Astrocyte (in vitro differentiated cells and primary cell): ENCODE measurements around the gene TCF7L2. TPM values are rescaled to one million over a fixed set of nuclear protein-coding genes. Genes with fewer than 3 reads are reported as not detected.

ENCODE experiments used
- DNase-seq: peaks from one replicate; pipeline ENCODE4 v3.0.0-alpha.2; 2010; ENCODE audit warnings: low read depth
- FAIRE-seq: peaks from 2 replicates; lab custom pipeline; 2011; peaks lifted over from hg19 to GRCh38; lab: Jason Lieb, UNC
- H2AFZ ChIP-seq: 2 replicates; pipeline ENCODE4 v1.6.0; 2012; ENCODE audit warnings: low read depth, low read length, inconsistent platforms
- H3K27ac ChIP-seq: 2 replicates; pipeline ENCODE4 v1.5.1; 2011; ENCODE audit warnings: low read depth, low read length, inconsistent platforms
- H3K27me3 ChIP-seq: 2 replicates; pipeline ENCODE4 v1.6.0; 2011; ENCODE audit warnings: low read length, inconsistent platforms; ENCODE audit not compliant: insufficient read depth
- H3K36me3 ChIP-seq: 2 replicates; pipeline ENCODE4 v1.5.1; 2011; ENCODE audit warnings: low read length, inconsistent platforms; ENCODE audit not compliant: insufficient read depth
- H3K4me1 ChIP-seq: 2 replicates; pipeline ENCODE4 v1.5.1; 2011; ENCODE audit warnings: low read length, inconsistent platforms; ENCODE audit not compliant: insufficient read depth
- H3K4me2 ChIP-seq: 2 replicates; pipeline ENCODE4 v1.6.0; 2012; ENCODE audit warnings: low read length, inconsistent platforms
- H3K4me3 ChIP-seq: 2 replicates; pipeline ENCODE4 v1.5.1; 2011; ENCODE audit warnings: low read depth, mild to moderate bottlenecking, low read length, inconsistent platforms; ENCODE audit not compliant: insufficient read depth
- H3K79me2 ChIP-seq: 2 replicates; pipeline ENCODE4 v1.6.0; 2012; ENCODE audit warnings: mild to moderate bottlenecking, low read length, inconsistent platforms; ENCODE audit not compliant: insufficient read depth
- H3K9ac ChIP-seq: 2 replicates; pipeline ENCODE4 v1.6.0; 2012; ENCODE audit warnings: mild to moderate bottlenecking, low read length, inconsistent platforms
- H3K9me3 ChIP-seq: 2 replicates; pipeline ENCODE4 v1.5.1; 2012; ENCODE audit warnings: low read depth, mild to moderate bottlenecking, low read length, inconsistent platforms; ENCODE audit not compliant: insufficient read depth
- H4K20me1 ChIP-seq: 2 replicates; pipeline ENCODE4 v1.6.0; 2012; ENCODE audit warnings: low read length, inconsistent platforms; ENCODE audit not compliant: insufficient read depth
- H3K27ac Mint-ChIP-seq: one replicate; pipeline ENCODE4 v1.8.0; 2021; ENCODE audit warnings: mild to moderate bottlenecking, mixed read lengths; ENCODE audit not compliant: unreplicated experiment
- H3K27me3 Mint-ChIP-seq: one replicate; pipeline ENCODE4 v1.8.0; 2021; ENCODE audit warnings: low read depth, mixed read lengths; ENCODE audit not compliant: unreplicated experiment
- H3K36me3 Mint-ChIP-seq: one replicate; pipeline ENCODE4 v1.8.0; 2021; ENCODE audit warnings: low read depth, mixed read lengths; ENCODE audit not compliant: unreplicated experiment
- H3K4me1 Mint-ChIP-seq: one replicate; pipeline ENCODE4 v1.8.0; 2021; ENCODE audit warnings: low read depth, mixed read lengths; ENCODE audit not compliant: unreplicated experiment
- H3K4me3 Mint-ChIP-seq: one replicate; pipeline ENCODE4 v1.8.0; 2021; ENCODE audit warnings: mild to moderate bottlenecking, moderate library complexity, mixed read lengths; ENCODE audit not compliant: unreplicated experiment
- H3K9me3 Mint-ChIP-seq: one replicate; pipeline ENCODE4 v1.8.0; 2021; ENCODE audit warnings: mild to moderate bottlenecking, mixed read lengths; ENCODE audit not compliant: unreplicated experiment
- CTCF ChIP-seq: IDR thresholded peaks from 2 replicates; pipeline ENCODE4 v1.5.1; 2011; ENCODE audit warnings: low read depth, mild to moderate bottlenecking, inconsistent platforms, low read length, moderate library complexity; ENCODE audit not compliant: insufficient read depth
- EZH2 ChIP-seq: IDR thresholded peaks from 2 replicates; pipeline ENCODE4 v1.6.1; 2012; ENCODE audit warnings: mild to moderate bottlenecking, low read length, inconsistent platforms; ENCODE audit not compliant: insufficient read depth
- total RNA-seq: library from RNA; stranded (reverse); gene quantifications from 2 replicates; pipeline ENCODE4 v1.2.1, GENCODE V29; 2021

TCF7L2 gene
- total RNA-seq, 1 donor from 2014 or later: 52.4 TPM

GRCh38 chr10:113179265-113179664 lies 229.2 kb downstream of the TCF7L2 start:
- Histone ChIP-seq H4K20me1 (no peaks in the 10 kb centered on the region), H3K9ac (no peak overlapping the region), H3K36me3 (no peaks in the 10 kb centered on the region), H3K4me1 (no peaks in the 10 kb centered on the region), H2AFZ (no peak overlapping the region), H3K27ac (no peak overlapping the region), H3K79me2 (no peaks in the 10 kb centered on the region), H3K4me3 (no peak overlapping the region), H3K27me3 (peaks cover 5% of the 10 kb centered on the region), H3K4me2 (no peak overlapping the region), H3K9me3 (no peaks in the 10 kb centered on the region)
- peaks cover 2% of the 10 kb centered on the region for H3K36me3 Mint-ChIP-seq
- no peak overlapping the region for H3K4me3 Mint-ChIP-seq
- no peak overlapping the region for H3K27ac Mint-ChIP-seq
- TF ChIP-seq EZH2 (no peak), CTCF (no peak)
- no peak for FAIRE-seq
- peaks cover 2% of the 10 kb centered on the region for H3K4me1 Mint-ChIP-seq
- no peak for DNase-seq
- H3K9me3 Mint-ChIP-seq: no peaks in the 10 kb centered on the region
- H3K27me3 Mint-ChIP-seq: peaks cover 12% of the 10 kb centered on the region

- Mint-ChIP-seq H3K27ac (no peak overlapping the region), H3K9me3 (no peaks in the 10 kb centered on the region), H3K27me3 (peaks cover 15% of the 10 kb centered on the region), H3K4me3 (no peak overlapping the region), H3K36me3 (peaks cover 2% of the 10 kb centered on the region), H3K4me1 (peaks cover 2% of the 10 kb centered on the region)
- no peak for FAIRE-seq
- no peak overlapping the region for H3K9ac ChIP-seq
- H3K27me3 ChIP-seq: peaks cover 5% of the 10 kb centered on the region
- H3K36me3 ChIP-seq: no peaks in the 10 kb centered on the region
- H3K9me3 ChIP-seq: no peaks in the 10 kb centered on the region
- TF ChIP-seq EZH2 (no peak), CTCF (no peak)
- no peak overlapping the region for H3K4me3 ChIP-seq
- no peak overlapping the region for H3K27ac ChIP-seq
- DNase-seq: no peak
- H3K4me2 ChIP-seq: no peak overlapping the region
- no peaks in the 10 kb centered on the region for H3K4me1 ChIP-seq
- no peak overlapping the region for H2AFZ ChIP-seq
- H3K79me2 ChIP-seq: no peaks in the 10 kb centered on the region
- no peaks in the 10 kb centered on the region for H4K20me1 ChIP-seq
Measured at GRCh38 chr10:113179966-113180365, 229.9 kb downstream of the TCF7L2 start.

- Mint-ChIP-seq H3K27me3 (peaks cover 15% of the 10 kb centered on the region), H3K27ac (no peak overlapping the region), H3K9me3 (no peaks in the 10 kb centered on the region), H3K4me1 (peaks cover 2% of the 10 kb centered on the region), H3K36me3 (peaks cover 2% of the 10 kb centered on the region), H3K4me3 (no peak overlapping the region)
- TF ChIP-seq CTCF (no peak), EZH2 (no peak)
- DNase-seq: no peak
- Histone ChIP-seq H3K9ac (no peak overlapping the region), H3K9me3 (no peaks in the 10 kb centered on the region), H3K4me1 (no peaks in the 10 kb centered on the region), H3K36me3 (no peaks in the 10 kb centered on the region), H3K79me2 (no peaks in the 10 kb centered on the region), H3K4me3 (no peak overlapping the region), H3K27me3 (peaks cover 5% of the 10 kb centered on the region), H3K4me2 (no peak overlapping the region), H2AFZ (no peak overlapping the region), H4K20me1 (no peaks in the 10 kb centered on the region), H3K27ac (no peak overlapping the region)
- no peak for FAIRE-seq
Measured at GRCh38 chr10:113180401-113181154, 230.5 kb downstream of the TCF7L2 start.
